GM18870 (cell line): ENCODE data around the gene KDM2B.
"Not testable (repeated sequence)": the region's sequence is repeated elsewhere in the genome, so short reads cannot be mapped to it uniquely, and the experiment has no call there.

Experiments
- ATAC-seq: cut with Tn5 transposase; IDR thresholded peaks from one replicate; pipeline ENCODE4 v1.9.1; 2021; ENCODE audit warnings: moderate library complexity; ENCODE audit not compliant: unreplicated experiment

Gene KDM2B

GRCh38 chr12:121590476-121591143 lies 9.8 kb upstream of the KDM2B start:
- peak; percentile 38 for ATAC-seq

- ATAC-seq = not testable (repeated sequence)
Measured at GRCh38 chr12:121584885-121585284, 4.1 kb upstream of the KDM2B start.

- ATAC-seq = not testable (repeated sequence)
Measured at GRCh38 chr12:121583334-121583661, 2.5 kb upstream of the KDM2B start.

GRCh38 chr12:121582583-121583333 lies 1.9 kb upstream of the KDM2B start:
- no peak for ATAC-seq

GRCh38 chr12:121581686-121582429 lies 1.0 kb upstream of the KDM2B start:
- no peak for ATAC-seq

- no peak for ATAC-seq
Measured at GRCh38 chr12:121579981-121580868, 598 bp downstream of the KDM2B start.

- ATAC-seq = no peak
Measured at GRCh38 chr12:121579190-121579791, 1.5 kb downstream of the KDM2B start.

- no peak for ATAC-seq
Measured at GRCh38 chr12:121578230-121579189, 2.3 kb downstream of the KDM2B start.

GRCh38 chr12:121577443-121578180 lies 3.2 kb downstream of the KDM2B start:
- no peak for ATAC-seq

- no peak for ATAC-seq
Measured at GRCh38 chr12:121576851-121577391, 3.9 kb downstream of the KDM2B start.

GRCh38 chr12:121575952-121576625 lies 4.7 kb downstream of the KDM2B start:
- ATAC-seq = no peak

- no peak for ATAC-seq
Measured at GRCh38 chr12:121575051-121575450, 5.8 kb downstream of the KDM2B start.

GRCh38 chr12:121574025-121574424 lies 6.8 kb downstream of the KDM2B start:
- no peak for ATAC-seq

- ATAC-seq = no peak
Measured at GRCh38 chr12:121571920-121572319, 8.9 kb downstream of the KDM2B start.

- ATAC-seq = no peak
Measured at GRCh38 chr12:121570467-121571283, 10.1 kb downstream of the KDM2B start.

- no peak for ATAC-seq
Measured at GRCh38 chr12:121568971-121569751, 11.7 kb downstream of the KDM2B start.
